GM19372 (cell line): Measurements from ENCODE around the gene GOLGA5.

Source experiments
- ATAC-seq: cut with Tn5 transposase; IDR thresholded peaks from one replicate; pipeline ENCODE4 v1.9.1; 2021; ENCODE audit warnings: mild to moderate bottlenecking, low read depth, moderate library complexity; ENCODE audit not compliant: unreplicated experiment

Gene GOLGA5

GRCh38 chr14:92866901-92867865 lies 73.1 kb downstream of the GOLGA5 start:
- ATAC-seq = no peak

- no peak for ATAC-seq
Observed at GRCh38 chr14:92874962-92875661, 81.0 kb downstream of the GOLGA5 start.

GRCh38 chr14:92877757-92878431 lies 83.8 kb downstream of the GOLGA5 start:
- no peak for ATAC-seq

- ATAC-seq = no peak
Observed at GRCh38 chr14:92880351-92880750, 86.2 kb downstream of the GOLGA5 start.

- ATAC-seq = no peak
Observed at GRCh38 chr14:92880851-92881250, 86.7 kb downstream of the GOLGA5 start.

GRCh38 chr14:92883066-92883465 lies 89.0 kb downstream of the GOLGA5 start:
- no peak for ATAC-seq

GRCh38 chr14:92884410-92884809 lies 90.3 kb downstream of the GOLGA5 start:
- ATAC-seq = no peak

- no peak for ATAC-seq
Observed at GRCh38 chr14:92885279-92886061, 91.4 kb downstream of the GOLGA5 start.

GRCh38 chr14:92886337-92886736 lies 92.2 kb downstream of the GOLGA5 start:
- no peak for ATAC-seq

- ATAC-seq = no peak
Observed at GRCh38 chr14:92887157-92887556, 93.1 kb downstream of the GOLGA5 start.

- ATAC-seq = no peak
Observed at GRCh38 chr14:92888896-92889295, 94.8 kb downstream of the GOLGA5 start.
